Pancreas (tissue), 10 donors: ENCODE measurements around the gene RIBC2. TPM values are rescaled to one million over a fixed set of nuclear protein-coding genes. Genes with fewer than 3 reads are reported as not detected.
A peak's percentile ranks its signal among the peaks of the same experiment; 100 is the strongest.
"Not testable (repeated sequence)": the region's sequence is repeated elsewhere in the genome, so short reads cannot be mapped to it uniquely, and the experiment has no call there.

Experiments used
- ATAC-seq, 4 donors: fragments of 200-7000 bp; cut with Tn5 transposase; one replicate each; pipeline versions ENCODE4 v1.8.0 to v1.9.1; 2020; ENCODE audit warnings: mild to moderate bottlenecking in 4 of 4, moderate library complexity in 4 of 4
- DNase-seq, 6 donors: peaks; one replicate each; pipeline ENCODE4 v3.0.0-alpha.2; 2020
- FAIRE-seq: peaks from 2 replicates; lab custom pipeline; 2012; peaks lifted over from hg19 to GRCh38; lab: Jason Lieb, UNC
- H3K27ac ChIP-seq, 4 donors: fragments of 200-600 bp; sonication (generic); 1 replicate in 3 of 4; 2 replicates in 1 of 4; pipeline versions ENCODE4 v1.5.0 to v1.8.0; 2020
- H3K27me3 ChIP-seq, 4 donors: fragments of 200-600 bp; one replicate each; pipeline ENCODE4 v1.8.0; 2021
- H3K36me3 ChIP-seq, 3 donors: fragments of 200-600 bp; sonication (generic) in 1 of 3; one replicate each; pipeline versions ENCODE4 v1.5.0 to v1.8.0; 2020 to 2021
- H3K4me1 ChIP-seq, 3 donors: fragments of 200-600 bp; one replicate each; pipeline ENCODE4 v1.8.0; 2021
- H3K4me3 ChIP-seq, 4 donors: fragments of 200-600 bp; sonication (generic) in 2 of 4; one replicate each; pipeline versions ENCODE4 v1.5.0 to v1.8.0; 2020 to 2021
- H3K9me3 ChIP-seq, 4 donors: fragments of 200-600 bp; one replicate each; pipeline ENCODE4 v1.8.0; 2021
- CTCF ChIP-seq, 4 donors: fragments of 200-600 bp; sonication (generic) in 3 of 4; IDR thresholded peaks; one replicate each; pipeline versions ENCODE4 v1.5.0 to v1.8.0; 2021; ENCODE audit warnings: antibody characterized with exemption in 4 of 4
- WGBS, 2 donors: extraction: QIAGEN DNeasy Blood & Tissue Kit; methylation state at CpG; one replicate each; pipeline ENCODE4 v1.1.7; 2013; 5-methylcytosine and 5-hydroxymethylcytosine counted together
- intact Hi-C, 3 donors: fragments of 100-400 bp; cut with DNase I; formaldehyde crosslinking; loops; one replicate each; pipeline versions ENCODE4 v1.11.1 to v1.14.2; 2022
- polyA plus RNA-seq, 2 donors: library from polyadenylated mRNA; stranded (reverse); fragments of 200-250 nt; gene quantifications; one replicate each; pipeline ENCODE4 v1.2.3, GENCODE V29; 2013
- total RNA-seq, 6 donors: library from RNA; stranded (reverse); fragmentation: NEBNext Ultra II Directional in 4 of 6; extraction: Animal tissue kit (Norgen Biotek cat#: 25700) in 4 of 6; gene quantifications; one replicate each; pipeline versions ENCODE4 v1.2.1 to v1.2.4, GENCODE V29; 2021 to 2023
- donor health status: healthy with polysubstance abuse.
- donor health status: DM: no; HTN: no; CAD: no; lungs with moderate emphysema.
- donor health status: DM: no; HTN: no; CAD: no.
- donor health status: control.
- donor health status: control.
- donor health status: Bipolar disorder and iron deficiency.
- donor health status: DM: yes; HTN: yes; CAD: no.
- donor health status: DM: no; HTN: no; CAD: no.
- donor health status: DM: no; HTN: no; CAD: no.
- donor health status: DM: yes; HTN: yes; CAD: no.

RIBC2 gene
- total and polyA plus RNA-seq, 8 donors, result 0.12 to 1.7 (median 0.34) TPM; not detected in 2

GRCh38 chr22:45448431-45448830 is 34.9 kb downstream of the RIBC2 start:
- ATAC-seq, result no peak
- WGBS, 2 donors, result 75% methylated on average over 9 of the region's 9 CpGs
- Histone ChIP-seq H3K4me1 (no peaks in the 10 kb centered on the region), H3K4me3 (no peak overlapping the region), H3K27me3 (no peaks in the 10 kb centered on the region), H3K36me3 (no peaks in the 10 kb centered on the region), H3K27ac (no peak overlapping the region), H3K9me3 (no peaks in the 10 kb centered on the region)
- no peak for FAIRE-seq
- intact Hi-C loops, result no loop called here
- no peak for TF ChIP-seq CTCF (IDR thresholded peaks at IDR 0.05)
- DNase-seq, result peak in 1 of 6 donors; percentile 34

- intact Hi-C loops, ATAC-seq, H3K27me3 ChIP-seq, DNase-seq, H3K36me3 ChIP-seq, H3K4me1 ChIP-seq, H3K4me3 ChIP-seq, H3K9me3 ChIP-seq, H3K27ac ChIP-seq, FAIRE-seq: not testable (repeated sequence)
- WGBS, 2 donors, result 79 to 95% methylated on average over 5 of the region's 5 CpGs
Measured at GRCh38 chr22:45449442-45449841, 35.9 kb downstream of the RIBC2 start.

GRCh38 chr22:45450101-45450785 is 36.8 kb downstream of the RIBC2 start:
- FAIRE-seq, result no peak
- no peak for TF ChIP-seq CTCF (IDR thresholded peaks at IDR 0.05)
- no peak overlapping the region for H3K27ac ChIP-seq
- H3K4me3 ChIP-seq, result no peak overlapping the region
- H3K9me3 ChIP-seq, result no peaks in the 10 kb centered on the region
- intact Hi-C loops, result no loop called here
- H3K4me1 ChIP-seq, result no peaks in the 10 kb centered on the region
- no peaks in the 10 kb centered on the region for H3K27me3 ChIP-seq
- ATAC-seq, result no peak
- no peaks in the 10 kb centered on the region for H3K36me3 ChIP-seq
- DNase-seq, result no peak
- WGBS, 2 donors, result 78 to 89% methylated on average over 16 of the region's 16 CpGs

- no peak overlapping the region for H3K4me3 ChIP-seq
- no peaks in the 10 kb centered on the region for H3K36me3 ChIP-seq
- DNase-seq (no peak), FAIRE-seq (no peak), ATAC-seq (peak in 3 of 4 donors; percentile 48 to 54 (median 48))
- intact Hi-C loops, result no loop called here
- no peaks in the 10 kb centered on the region for H3K9me3 ChIP-seq
- H3K27me3 ChIP-seq, result no peaks in the 10 kb centered on the region
- no peaks in the 10 kb centered on the region for H3K4me1 ChIP-seq
- H3K27ac ChIP-seq, result no peak overlapping the region
- TF ChIP-seq CTCF (IDR thresholded peaks at IDR 0.05), result no peak
- WGBS, 2 donors, result 58 to 67% methylated on average over 12 of the region's 12 CpGs
Measured at GRCh38 chr22:45450921-45451651, 37.6 kb downstream of the RIBC2 start.

- intact Hi-C loops, result no loop called here
- no peaks in the 10 kb centered on the region for H3K9me3 ChIP-seq
- no peaks in the 10 kb centered on the region for H3K4me1 ChIP-seq
- no peak for ATAC-seq
- H3K27me3 ChIP-seq, result no peaks in the 10 kb centered on the region
- no peak overlapping the region for H3K27ac ChIP-seq
- no peaks in the 10 kb centered on the region for H3K36me3 ChIP-seq
- FAIRE-seq, result no peak
- WGBS, 2 donors, result 58 to 73% methylated on average over 6 of the region's 6 CpGs
- TF ChIP-seq CTCF (IDR thresholded peaks at IDR 0.05), result no peak
- DNase-seq, result no peak
- no peak overlapping the region for H3K4me3 ChIP-seq
Measured at GRCh38 chr22:45451972-45452371, 38.5 kb downstream of the RIBC2 start.
